D341Med (cell line): ENCODE measurements around the gene FBLN7.
"Not testable (repeated sequence)": the region's sequence is repeated elsewhere in the genome, so short reads cannot be mapped to it uniquely, and the experiment has no call there.

Experiments used
- DNase-seq: peaks from one replicate; pipeline ENCODE4 v3.0.0; 2012; ENCODE audit warnings: low spot score

The FBLN7 gene

DNA sequence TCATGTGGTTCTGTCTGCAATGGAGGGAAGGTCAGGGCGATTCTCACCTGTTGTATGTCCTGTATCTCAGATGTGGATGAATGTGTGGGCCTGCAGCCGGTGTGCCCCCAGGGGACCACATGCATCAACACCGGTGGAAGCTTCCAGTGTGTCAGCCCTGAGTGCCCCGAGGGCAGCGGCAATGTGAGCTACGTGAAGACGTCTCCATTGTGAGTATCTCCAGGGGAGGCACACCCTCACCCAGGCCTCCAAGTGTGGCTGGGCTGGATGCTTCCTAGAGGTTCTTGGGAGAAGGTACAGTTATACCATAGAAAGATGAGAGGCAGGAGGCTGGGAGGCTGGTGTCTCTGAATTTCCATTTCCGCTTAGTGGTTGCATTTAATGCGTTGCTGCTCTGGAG lies 46.9 kb downstream of the FBLN7 start:
- no peak for DNase-seq

DNA sequence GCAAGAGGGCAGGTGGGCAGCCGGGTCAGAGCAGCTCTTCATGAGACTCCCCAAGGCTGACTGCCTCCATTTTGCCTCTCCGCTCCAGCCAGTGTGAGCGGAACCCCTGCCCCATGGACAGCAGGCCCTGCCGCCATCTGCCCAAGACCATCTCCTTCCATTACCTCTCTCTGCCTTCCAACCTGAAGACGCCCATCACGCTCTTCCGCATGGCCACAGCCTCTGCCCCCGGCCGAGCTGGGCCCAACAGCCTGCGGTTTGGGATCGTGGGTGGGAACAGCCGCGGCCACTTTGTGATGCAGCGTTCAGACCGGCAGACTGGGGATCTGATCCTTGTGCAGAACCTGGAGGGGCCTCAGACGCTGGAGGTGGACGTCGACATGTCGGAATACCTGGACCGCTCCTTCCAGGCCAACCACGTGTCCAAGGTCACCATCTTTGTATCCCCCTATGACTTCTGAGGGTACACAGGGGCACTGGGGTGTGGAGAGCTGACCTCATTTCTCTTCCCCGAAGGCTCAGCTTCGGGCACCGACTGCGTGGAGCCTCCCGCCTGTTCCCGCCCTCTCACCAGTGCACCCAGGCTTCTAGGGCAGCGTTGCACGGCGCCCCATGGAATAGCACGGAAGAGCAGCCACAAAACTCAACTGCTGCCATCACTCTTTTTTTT lies 49.0 kb downstream of the FBLN7 start:
- DNase-seq = no peak

DNA sequence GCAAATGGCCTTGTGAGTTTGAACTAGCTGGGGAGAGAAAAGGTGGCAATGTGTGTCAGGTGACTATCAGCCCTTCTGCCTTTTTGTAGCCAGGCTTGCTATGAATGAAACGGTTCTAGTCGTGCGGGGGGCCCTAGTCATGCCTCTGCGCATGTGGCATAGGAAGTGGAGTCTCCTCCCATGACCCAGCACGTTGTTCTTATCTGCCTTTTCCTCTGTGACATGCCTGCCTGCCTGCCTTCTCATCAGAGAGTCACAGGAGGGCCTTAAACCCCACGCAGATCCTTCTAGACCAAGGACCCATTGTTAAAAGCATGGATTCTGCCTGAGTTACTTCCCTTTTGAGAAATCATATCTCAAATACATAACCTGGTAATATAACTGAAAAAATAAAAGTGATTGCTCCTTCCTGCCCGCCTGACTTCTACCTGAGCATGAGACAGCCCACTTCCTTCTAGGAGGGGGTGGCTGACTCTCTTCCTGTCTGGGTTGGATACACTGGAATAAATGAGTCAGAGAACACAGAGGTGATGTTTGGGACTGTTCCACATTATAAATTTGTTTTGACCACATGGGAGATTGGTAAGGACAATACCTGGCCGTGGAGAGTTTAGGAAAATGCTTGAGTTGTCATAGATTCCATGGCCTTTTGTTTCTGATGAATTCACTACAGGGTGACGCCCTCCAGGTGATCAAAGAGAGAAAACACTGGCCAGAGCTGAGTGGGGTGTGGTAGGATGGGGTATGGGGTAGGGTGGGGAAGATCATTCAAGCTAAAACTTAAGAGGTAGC lies 49.8 kb downstream of the FBLN7 start:
- DNase-seq = no peak

DNA sequence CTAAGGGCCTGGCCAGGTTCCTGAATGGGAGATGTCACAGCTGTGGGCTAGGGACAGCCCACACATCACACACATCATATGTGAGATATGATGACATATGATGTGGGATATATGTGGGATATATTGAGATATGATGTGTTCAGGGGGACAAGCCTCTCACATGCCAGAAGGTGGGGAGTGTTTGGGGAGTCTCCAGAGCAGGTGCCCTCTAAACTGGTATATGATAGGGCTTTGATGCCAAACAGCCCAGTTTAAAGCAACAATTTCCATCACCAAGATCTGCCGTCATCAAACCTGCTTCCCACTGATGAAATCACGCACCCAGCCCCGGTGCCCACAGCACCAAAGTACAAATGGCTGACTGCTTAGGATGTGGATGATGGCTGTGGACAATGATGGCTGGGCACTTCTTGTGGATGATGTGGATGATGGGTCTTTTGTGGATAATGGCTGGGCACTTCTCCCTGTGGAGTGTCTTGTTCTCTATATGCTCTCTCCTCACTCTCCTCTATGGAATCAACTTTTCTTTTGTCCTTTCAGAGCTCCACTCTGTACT lies 50.9 kb downstream of the FBLN7 start:
- DNase-seq = no peak

DNA sequence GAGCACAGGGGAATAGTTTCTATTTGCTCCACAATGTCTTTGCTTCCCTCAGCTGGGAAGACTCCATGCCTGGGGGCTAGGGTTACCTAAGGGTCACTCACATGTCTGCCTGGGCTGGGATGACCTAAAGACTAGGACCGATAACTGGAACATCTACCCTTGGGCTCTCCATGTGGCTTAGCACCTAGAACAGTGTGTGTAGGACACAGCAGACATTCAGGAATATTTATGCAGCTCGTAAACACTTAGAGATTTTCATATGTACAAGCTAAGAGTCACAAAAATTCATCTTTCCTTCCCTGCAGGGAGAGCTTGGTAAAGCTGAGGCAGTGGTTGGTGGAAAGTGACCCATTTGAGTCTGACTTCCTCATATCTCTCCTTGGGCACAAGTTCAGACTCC lies 55.8 kb downstream of the FBLN7 start:
- no peak for DNase-seq

DNA sequence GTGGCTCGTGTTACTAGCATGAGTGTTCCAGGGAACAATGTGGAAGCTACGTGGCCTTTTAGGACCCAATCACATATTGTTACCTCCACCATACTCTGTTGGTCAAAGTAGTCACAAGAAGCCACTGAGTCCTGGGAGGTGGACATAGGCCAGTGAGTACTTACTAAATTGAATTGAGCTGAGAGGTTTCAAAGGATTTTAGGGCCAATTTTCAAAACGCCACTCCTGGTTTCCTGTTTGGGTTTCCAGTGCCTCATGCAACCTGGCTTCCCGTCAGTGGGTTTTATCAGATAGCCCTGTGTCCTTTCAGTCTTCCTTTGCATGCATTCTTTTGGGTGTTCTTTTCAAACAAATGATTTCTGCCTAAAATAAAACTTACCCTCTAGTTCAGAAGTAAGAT lies 56.3 kb downstream of the FBLN7 start:
- DNase-seq = no peak

DNA sequence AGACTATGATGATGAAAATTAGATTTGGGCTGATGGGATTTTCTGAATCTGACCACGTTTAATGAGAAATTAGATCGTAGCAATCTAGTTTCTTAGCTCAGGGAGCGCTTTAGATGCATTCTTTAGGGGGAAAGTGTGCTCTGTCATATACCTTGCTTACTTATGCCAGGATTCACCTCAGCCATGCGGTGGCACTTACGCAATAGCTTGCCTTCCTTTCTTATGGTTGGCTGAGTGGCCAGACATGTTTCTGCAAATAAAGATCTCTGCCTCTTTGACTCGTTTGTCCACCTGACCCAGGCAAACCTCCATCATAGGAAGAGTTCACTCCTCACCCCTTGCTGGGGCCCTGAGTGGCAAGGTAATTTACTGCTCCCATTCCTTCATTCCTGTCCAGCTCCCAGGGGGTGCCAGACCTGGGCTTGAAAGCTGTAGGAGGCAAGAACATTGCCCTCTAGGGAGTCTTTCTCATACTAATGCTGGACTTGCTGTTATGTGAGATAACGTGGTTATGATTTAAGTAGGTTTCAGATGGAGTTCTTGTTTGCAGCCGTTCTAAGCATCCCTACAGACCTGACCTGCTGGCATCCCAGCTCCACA lies 57.1 kb downstream of the FBLN7 start:
- no peak for DNase-seq

DNA sequence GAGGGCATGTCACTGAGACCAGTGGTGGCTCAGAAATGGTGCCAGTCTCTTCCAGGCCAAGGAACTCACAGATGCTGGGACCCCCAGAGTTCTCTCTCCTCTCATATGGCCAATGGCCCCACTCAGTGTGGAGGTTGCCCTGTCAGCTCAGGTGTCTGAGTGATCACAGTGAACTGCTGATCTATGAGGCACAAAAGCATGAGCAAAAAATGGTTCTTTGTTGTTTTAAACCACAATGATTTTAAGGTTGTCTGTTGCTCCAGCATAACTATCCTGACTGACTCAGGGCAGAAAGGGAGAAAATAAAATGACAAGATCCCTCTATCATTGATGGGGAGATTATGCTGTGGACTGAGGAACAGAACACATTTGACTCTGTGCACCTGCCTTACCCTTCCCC lies 57.8 kb downstream of the FBLN7 start:
- DNase-seq = no peak

DNA sequence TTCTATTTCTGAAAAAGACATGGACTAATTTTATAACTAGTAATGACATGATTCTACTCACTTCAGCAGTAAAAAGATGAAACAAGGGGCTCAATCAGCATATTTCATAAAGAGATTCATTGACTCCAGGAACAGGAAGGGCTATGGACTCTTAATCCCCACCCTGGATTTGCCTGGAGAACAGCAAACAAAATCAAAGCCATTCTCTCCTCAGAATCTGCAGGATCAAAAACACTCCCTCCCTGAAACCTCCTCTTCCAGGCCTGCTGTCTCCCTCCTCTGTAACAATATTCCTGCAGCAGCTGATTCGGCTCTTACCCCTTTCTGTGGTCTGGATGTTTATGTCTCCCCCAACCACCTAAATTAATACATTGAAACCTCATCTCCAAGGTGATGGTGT lies 59.7 kb downstream of the FBLN7 start:
- no peak for DNase-seq

DNA sequence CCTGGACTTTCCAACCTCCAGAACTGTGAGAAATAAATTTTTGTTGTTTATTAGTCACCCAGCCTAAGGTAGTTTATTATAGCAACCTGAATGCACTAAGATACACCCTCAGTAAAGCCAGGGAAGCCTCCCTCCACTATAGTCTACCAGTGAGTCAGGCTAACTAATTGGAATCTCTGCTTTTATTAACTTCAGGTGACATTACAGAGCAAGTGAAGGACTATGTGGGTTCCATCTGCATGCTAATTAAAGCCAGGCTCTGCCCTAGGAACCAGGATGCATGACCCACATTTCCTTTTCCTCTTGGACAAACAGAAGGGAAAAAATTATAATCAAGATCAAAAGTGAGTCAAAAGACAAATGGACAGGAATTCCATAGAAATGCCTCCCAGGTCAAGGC lies 60.6 kb downstream of the FBLN7 start:
- no peak for DNase-seq

DNA sequence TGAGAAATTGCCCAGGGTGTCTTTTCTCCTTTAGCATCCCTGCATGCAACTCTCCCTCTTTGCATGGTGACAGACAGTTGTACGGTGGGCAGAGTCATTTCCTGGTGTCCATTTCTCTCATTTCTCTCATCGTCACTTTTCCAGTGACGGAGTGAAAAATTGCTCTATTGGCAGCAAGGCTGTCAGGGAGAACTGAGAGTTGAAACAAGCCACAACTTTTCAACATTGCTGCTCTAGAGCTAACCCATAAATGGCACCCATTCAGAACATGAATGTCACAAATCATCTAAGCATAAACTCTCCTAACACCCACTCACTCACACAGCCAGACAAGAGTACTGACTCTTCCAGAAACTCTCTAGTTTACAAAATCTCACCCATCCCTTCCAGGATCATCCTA lies 61.0 kb downstream of the FBLN7 start:
- DNase-seq = no peak

DNA sequence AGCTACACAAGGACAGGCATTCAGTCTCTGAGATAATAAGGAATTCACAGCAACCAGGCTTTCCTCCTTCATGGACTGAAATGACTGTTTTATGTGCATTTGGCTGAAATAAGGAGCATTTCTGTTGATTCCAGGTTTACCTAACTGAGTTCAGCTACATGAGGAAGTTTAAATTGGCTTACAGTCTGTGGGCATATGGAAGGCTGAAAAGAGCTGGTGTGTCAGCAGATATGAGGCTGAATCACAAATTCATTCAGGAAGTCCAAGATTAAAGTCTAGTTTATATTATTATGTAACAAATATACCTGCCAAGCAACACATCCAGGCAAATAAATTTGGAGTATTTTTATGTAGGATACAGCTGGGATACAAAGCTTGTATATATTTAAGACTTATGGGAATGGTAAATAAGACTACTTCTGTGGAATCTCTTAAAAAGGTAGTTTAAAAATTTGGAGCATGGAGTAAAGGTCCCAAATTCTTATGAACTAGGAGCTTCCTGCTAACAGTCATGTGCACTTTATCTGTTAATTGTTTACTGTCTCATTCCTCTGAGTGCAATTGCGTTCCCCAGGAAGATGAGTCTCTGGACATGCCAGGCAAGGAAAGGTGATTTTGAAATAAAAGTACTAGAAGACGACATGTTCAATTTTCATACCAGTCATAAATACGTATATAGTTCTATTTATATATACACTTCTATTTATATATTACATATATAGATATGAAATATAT lies 63.7 kb downstream of the FBLN7 start:
- no peak for DNase-seq

DNA sequence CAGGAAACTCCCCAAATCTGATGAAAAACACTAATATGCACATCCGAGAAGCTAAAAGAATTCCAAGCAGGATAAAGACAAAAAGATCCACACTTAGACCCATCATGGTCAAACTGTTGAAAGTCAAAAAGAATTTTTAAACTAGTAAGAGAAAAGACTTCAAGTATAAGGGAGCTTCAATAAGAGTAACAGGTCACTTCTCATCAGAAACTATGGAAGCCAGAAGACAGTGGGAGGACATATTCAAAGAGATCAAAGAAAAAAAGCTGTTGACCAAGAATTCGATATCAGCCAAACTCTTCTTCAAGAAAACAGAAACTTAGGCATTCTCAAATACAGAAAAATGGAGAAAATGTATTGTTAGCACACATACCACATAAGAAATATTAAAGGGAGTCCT lies 66.2 kb downstream of the FBLN7 start:
- no peak for DNase-seq

DNA sequence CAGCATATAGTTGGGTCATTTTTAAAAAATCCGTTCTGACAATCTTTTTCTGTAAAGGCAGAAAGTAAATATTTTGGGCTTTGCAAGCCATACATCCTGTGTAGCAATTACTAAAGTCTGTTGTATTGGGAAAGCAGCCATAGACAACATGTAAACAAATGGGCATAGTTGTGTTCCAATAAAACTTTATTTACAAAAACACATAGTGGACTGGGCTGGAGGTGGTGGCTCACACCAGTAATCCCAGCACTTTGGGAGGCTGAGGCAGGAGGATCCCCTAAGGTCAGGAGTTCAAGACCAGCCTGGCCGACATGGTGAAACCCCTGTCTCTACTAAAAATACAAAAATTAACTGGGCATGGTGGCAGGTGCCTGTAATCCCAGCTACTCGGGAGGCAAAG lies 69.7 kb downstream of the FBLN7 start:
- not testable (repeated sequence) for DNase-seq

DNA sequence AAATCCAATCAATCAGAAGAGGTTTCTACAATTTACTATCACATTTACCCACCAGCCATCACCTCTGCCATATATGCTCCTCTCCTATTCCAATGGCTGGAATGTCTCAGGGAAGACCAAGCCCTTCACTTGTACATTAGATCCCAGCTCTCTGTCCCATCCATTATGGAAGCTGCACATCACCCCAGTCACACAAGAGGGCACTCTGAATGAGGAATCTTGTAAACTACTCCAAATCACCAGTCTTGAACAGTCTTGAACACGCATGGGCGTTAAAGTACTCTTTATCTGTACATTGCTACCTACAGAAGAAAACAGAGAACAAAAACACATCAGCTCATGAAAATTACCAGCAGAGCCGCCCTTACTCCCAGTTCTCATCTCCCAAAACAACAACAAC lies 78.0 kb downstream of the FBLN7 start:
- DNase-seq = no peak

DNA sequence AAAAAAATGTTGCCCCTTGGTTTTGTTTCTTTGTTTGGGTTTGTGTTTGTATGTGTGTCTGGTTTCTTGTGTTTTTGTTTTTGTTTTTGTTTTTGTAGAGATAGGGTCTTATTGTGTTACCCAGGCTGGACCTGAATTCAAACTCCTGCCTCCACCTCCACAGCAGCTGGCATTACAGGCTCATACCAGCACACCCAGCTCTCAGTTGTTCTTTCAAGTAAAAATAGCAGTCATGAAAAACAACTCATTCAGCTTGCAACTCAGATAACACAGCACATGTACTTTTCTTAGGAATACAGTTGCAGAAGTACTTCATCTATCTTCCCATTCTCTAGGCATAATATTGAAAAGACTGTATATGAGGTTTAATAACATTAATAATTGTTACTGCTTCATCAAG lies 79.7 kb downstream of the FBLN7 start:
- no peak for DNase-seq

DNA sequence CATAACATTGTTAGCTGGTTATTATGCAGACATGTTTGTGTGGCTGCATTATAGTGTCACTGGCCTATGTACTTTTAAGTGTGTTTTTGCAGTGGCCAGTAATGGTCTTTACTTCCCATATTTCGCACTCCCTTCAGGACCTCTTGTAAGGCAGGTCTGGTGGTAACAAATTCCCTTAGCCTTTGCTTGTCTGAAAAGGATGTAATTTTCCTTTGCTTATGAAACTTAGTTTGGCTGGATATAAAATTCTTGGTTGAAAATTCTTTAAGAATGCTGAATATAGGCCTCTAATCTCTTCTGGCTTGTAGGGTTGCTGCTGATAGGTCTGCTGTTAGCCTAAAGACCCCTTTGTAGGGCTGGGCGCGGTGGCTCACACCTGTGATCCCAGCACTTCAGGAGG lies 82.0 kb downstream of the FBLN7 start:
- no peak for DNase-seq

DNA sequence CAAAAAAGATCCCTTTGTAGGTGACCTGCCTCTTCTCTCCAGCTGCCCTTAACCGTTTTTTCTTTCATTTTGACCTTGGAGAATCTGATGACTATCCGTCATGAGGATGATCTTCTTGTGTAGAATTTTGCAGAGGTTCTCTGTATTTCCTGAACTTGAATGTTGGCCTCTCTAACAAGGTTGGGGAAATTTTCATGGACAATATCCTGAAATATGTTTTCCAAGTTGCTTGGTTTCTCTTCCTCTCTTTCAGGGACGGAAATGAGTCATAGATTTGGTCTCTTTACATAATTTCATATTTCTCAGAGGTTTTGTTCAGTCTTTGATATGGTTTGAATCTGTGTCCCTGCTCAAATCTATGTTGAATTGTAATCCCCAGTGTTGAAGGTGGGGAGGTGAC lies 82.6 kb downstream of the FBLN7 start:
- DNase-seq = no peak

DNA sequence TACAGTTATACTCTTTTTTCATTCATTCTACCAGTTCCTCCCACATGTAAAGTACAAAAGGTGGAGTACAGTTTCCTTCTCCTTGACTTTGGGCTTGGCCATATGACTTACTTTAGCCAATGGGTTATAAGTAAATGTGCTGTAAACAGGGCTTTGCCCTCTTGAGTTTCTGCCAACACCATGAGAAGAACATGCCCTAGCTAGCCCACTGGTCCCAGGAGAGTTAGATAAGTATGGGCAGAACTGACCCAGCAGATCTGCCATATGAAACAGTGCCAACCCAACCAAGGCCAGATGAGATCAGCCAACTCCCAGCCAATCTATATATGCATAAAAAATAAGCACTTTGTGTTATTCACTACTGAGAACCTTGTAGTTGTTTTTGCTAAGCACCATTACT lies 91.2 kb downstream of the FBLN7 start:
- no peak for DNase-seq

DNA sequence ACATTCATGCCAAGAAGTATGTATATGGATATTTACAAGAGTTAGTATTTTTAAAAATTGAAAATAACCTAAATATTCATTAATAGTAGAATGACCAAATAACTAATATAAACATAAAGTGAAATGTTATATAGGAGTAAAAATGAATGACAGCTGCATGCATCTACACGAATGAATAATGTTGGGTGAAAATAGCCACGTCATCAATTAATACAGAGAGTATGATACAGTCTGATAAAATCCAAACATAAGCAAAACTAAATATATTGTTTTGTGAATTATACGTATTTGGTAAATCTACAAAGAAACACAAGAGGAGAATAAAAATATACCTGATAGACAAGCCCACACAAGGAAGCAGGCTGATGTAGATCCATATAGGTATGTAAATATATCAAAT lies 92.2 kb downstream of the FBLN7 start:
- no peak for DNase-seq
